Panc1 (cell line): ENCODE data around the gene DCLRE1C.
"Not testable (repeated sequence)": the region's sequence is repeated elsewhere in the genome, so short reads cannot be mapped to it uniquely, and the experiment has no call there.

Experiments used
- CTCF ChIP-seq: fragments of 450-650 bp; IDR thresholded peaks from 2 replicates; pipeline ENCODE4 v1.5.1; 2017; ENCODE audit warnings: mild to moderate bottlenecking
- POLR2AphosphoS5 ChIP-seq: IDR thresholded peaks from 2 replicates; pipeline ENCODE4 v1.6.1; 2012; ENCODE audit warnings: mild to moderate bottlenecking, low read depth, low read length, moderate library complexity
- SIN3A ChIP-seq: IDR thresholded peaks from 2 replicates; pipeline ENCODE4 v1.6.1; 2012; ENCODE audit warnings: low read depth, mild to moderate bottlenecking, low read length, moderate library complexity, borderline replicate concordance; ENCODE audit not compliant: insufficient read depth

DNA sequence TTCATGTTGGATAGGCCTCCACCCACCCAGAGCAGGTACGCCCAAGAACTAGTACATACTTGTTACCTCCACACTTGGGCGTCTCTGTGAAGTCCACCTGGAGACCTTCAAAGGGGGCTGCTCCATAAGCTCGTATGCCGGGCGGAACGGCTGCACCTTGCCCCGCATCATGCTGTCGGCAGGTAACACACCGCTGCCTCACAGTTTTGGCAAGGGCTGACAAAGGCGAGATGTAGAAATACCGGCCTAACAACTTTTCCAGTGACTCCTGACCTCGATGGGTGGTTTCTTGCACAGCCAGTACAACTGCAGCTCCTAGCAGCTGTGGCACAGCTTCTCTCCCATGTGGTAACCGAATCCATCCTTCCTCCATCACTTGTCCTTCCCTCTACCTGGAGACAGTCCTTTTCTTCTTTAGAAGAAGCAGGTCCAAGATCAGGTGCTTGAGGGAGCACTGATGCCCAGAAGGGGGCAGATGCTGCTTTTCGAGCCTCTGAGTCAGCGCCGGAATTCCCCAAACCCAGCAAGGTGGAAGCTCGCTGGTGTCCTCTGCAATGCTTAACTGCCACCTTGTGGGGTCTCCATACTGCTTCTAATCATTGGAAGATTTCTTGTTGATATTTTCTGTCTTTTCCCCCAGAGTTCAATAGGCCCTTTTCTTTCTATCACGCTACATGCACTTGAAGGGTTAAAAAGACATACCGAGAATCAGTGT lies 37.3 kb upstream of the DCLRE1C start:
- peak; percentile 10; the same call in 1 of the 2 replicates for TF ChIP-seq CTCF
- TF ChIP-seq POLR2AphosphoS5, SIN3A: not testable (repeated sequence)
